ENCODE data around the gene CENATAC. TPM values are rescaled to one million over a fixed set of nuclear protein-coding genes. Genes with fewer than 3 reads are reported as not detected.

CENATAC gene
- total and polyA plus RNA-seq, 9 of the 15 experiments (the other 6 are each of a cell fraction or from before 2014, with no cell fraction given): 2.4 to 25.5 (median 13.7) TPM

DNA sequence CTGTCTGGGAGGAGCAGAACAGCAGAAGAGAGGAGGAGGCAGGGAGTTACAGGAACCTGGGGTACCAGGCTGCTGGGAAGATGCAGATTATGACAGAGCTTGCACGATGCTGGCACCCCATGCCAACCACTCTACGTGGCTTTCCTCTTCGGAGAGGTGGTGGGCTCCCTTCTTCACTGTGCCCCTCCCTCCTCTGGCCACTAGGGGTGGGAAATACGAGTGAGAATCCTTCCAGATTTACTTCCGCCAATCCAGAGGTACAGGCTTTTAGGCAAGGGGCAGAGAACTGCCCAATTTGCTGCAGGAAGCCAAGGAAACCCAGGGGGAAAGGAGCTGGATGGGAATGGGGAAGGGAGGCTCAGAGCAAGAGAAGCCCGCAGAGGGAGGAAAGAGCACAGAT, 46.8 kb downstream of the CENATAC start:
- ATAC-seq (peak; percentile 29), FAIRE-seq (no peak), DNase-seq (ENCODE audit: extremely low read depth in 1 of 4, low spot score in 3 of 4) (peak in 2 of 4 experiments; percentile 31 to 33)
- intact Hi-C loops (cut with micrococcal nuclease) (no loop called here), in situ Hi-C loops (cut with MboI) (no loop called here)
- TF ChIP-seq RBFOX2 (IDR thresholded peaks at IDR 0.05; ENCODE audit: low read depth, low read length): 0 out of 2 replicates have a peak, but pooled peaks have one; percentile 34
- no peak for TF ChIP-seq SOX6 (IDR thresholded peaks at IDR 0.05)
- peak; percentile 37; the same call in 1 of the 2 replicates for TF ChIP-seq POLR2A (conservative IDR thresholded peaks at IDR 0.05)
- TF ChIP-seq SUPT5H (IDR thresholded peaks at IDR 0.05): 0 out of 2 replicates have a peak, but pooled peaks have one; percentile 12
- TF ChIP-seq CTCF (IDR thresholded peaks at IDR 0.05 in 2 of 3, conservative IDR thresholded peaks at IDR 0.05 in 1 of 3; ENCODE audit: insufficient read depth in 2 of 3, low read depth in 1 of 3, low read length in 3 of 3): peak in 2 of 3 experiments; percentile 24 to 58; a peak in 4 of 6 replicates
- Histone ChIP-seq H3K27ac (ENCODE audit: extremely low read depth, low read depth, low read length) (no peak overlapping the region), H3K9me1 (ENCODE audit: control insufficient read depth, insufficient read depth, low read length) (peaks cover 3% of the 10 kb centered on the region), H3K9ac (ENCODE audit: insufficient read depth in 1 of 2, low read depth in 2 of 2, low read length in 2 of 2) (no peak overlapping the region), H3K27me3 (ENCODE audit: control insufficient read depth in 2 of 2, insufficient read depth in 2 of 2, low read length in 2 of 2) (no peaks in the 10 kb centered on the region), H3K36me3 (ENCODE audit: control insufficient read depth, insufficient read depth, low read length) (peaks cover 55% of the 10 kb centered on the region), H3K79me2 (ENCODE audit: control insufficient read depth, insufficient read depth, low read length) (no peaks in the 10 kb centered on the region), H3K4me3 (no peak overlapping the region), H3K4me1 (replicated peaks in 1 of 2; ENCODE audit: control insufficient read depth in 2 of 2, insufficient read depth in 2 of 2, low read length in 2 of 2) (peaks cover 4 to 6% of the 10 kb centered on the region in 2 experiments; a peak in 2 of 5 replicates), H3K4me2 (ENCODE audit: insufficient read depth, low read length) (no peak overlapping the region), H4K20me1 (replicated peaks; ENCODE audit: control insufficient read depth, insufficient read depth, low read length) (no peaks in the 10 kb centered on the region), H2AFZ (ENCODE audit: low read depth, low read length) (no peak overlapping the region), H3K9me3 (replicated peaks; ENCODE audit: control insufficient read depth, insufficient read depth, low read depth, low read length) (no peaks in the 10 kb centered on the region)
- ChIA-PET POLR2A (interaction anchor here (0.6 to 9.3 kb wide), 6 partner anchors 9 to 67 kb away, joined by 3 to 132 read pairs (median 6); partner anchors contain the start of genes HYOU1 and VPS11), CTCF (ENCODE audit: low intra/inter-chr PET ratio) (no interaction called here)
- BruUV-seq (replicated peaks): no TSS peak
- WGBS (ENCODE audit: insufficient coverage, low coverage, missing lambda C conversion rate): 82% methylated on average over 6 of the region's 6 CpGs
